ENCODE measurements around the gene MFSD1. TPM values are rescaled to one million over a fixed set of nuclear protein-coding genes. Genes with fewer than 3 reads are reported as not detected.

Gene MFSD1
- total and polyA plus RNA-seq, 8 donors: 8.9 to 37.4 (median 22.6) TPM

- 42 to 45% methylated on average over 4 of the region's 4 CpGs for WGBS, 2 donors
- Histone ChIP-seq H3K27me3 (no peaks in the 10 kb centered on the region), H3K27ac (peak overlapping the region in 2 of 4 donors; percentile 25 to 32), H3K4me3 (no peak overlapping the region), H3K9me3 (no peaks in the 10 kb centered on the region), H3K36me3 (no peaks in the 10 kb centered on the region), H3K4me1 (peaks cover 0 to 5% (median 0%) of the 10 kb centered on the region in 3 donors)
- intact Hi-C loops (cut with DNase I): no loop called here
- FAIRE-seq (no peak), ATAC-seq (no peak), DNase-seq (no peak)
- no peak for TF ChIP-seq CTCF (IDR thresholded peaks at IDR 0.05)
Observed at GRCh38 chr3:158769549-158769948, 32.3 kb upstream of the MFSD1 start.

GRCh38 chr3:158769952-158770740, 31.7 kb upstream of the MFSD1 start:
- Histone ChIP-seq H3K4me3 (no peak overlapping the region), H3K4me1 (peaks cover 0 to 5% (median 0%) of the 10 kb centered on the region in 3 donors), H3K27me3 (no peaks in the 10 kb centered on the region), H3K36me3 (no peaks in the 10 kb centered on the region), H3K9me3 (no peaks in the 10 kb centered on the region), H3K27ac (peak overlapping the region in 2 of 4 donors; percentile 25 to 32)
- no peak for TF ChIP-seq CTCF (IDR thresholded peaks at IDR 0.05)
- ATAC-seq (no peak), FAIRE-seq (no peak), DNase-seq (no peak)
- intact Hi-C loops (cut with DNase I): no loop called here
- 77 to 85% methylated on average over 10 of the region's 10 CpGs for WGBS, 2 donors

GRCh38 chr3:158770741-158771350, 31.0 kb upstream of the MFSD1 start:
- Histone ChIP-seq H3K27me3 (no peaks in the 10 kb centered on the region), H3K4me3 (no peak overlapping the region), H3K9me3 (no peaks in the 10 kb centered on the region), H3K36me3 (no peaks in the 10 kb centered on the region), H3K4me1 (peaks cover 0 to 5% (median 0%) of the 10 kb centered on the region in 3 donors), H3K27ac (peak overlapping the region in 1 of 4 donors; percentile 25)
- intact Hi-C loops (cut with DNase I): no loop called here
- FAIRE-seq: no peak
- ATAC-seq: no peak
- no peak for DNase-seq
- WGBS, 2 donors: 89% methylated on average over 4 of the region's 4 CpGs
- TF ChIP-seq CTCF (IDR thresholded peaks at IDR 0.05): no peak

- no peak for TF ChIP-seq CTCF (IDR thresholded peaks at IDR 0.05)
- Histone ChIP-seq H3K4me3 (no peak overlapping the region), H3K27ac (peak overlapping the region in 2 of 4 donors; percentile 5 to 23), H3K9me3 (no peaks in the 10 kb centered on the region), H3K36me3 (no peaks in the 10 kb centered on the region), H3K4me1 (peaks cover 0 to 5% (median 0%) of the 10 kb centered on the region in 3 donors), H3K27me3 (no peaks in the 10 kb centered on the region)
- intact Hi-C loops (cut with DNase I): no loop called here
- no peak for DNase-seq
- FAIRE-seq: no peak
- WGBS, 2 donors: 69 to 100% methylated on average over 1 of the region's 1 CpG
- ATAC-seq: no peak
Observed at GRCh38 chr3:158771577-158771976, 30.3 kb upstream of the MFSD1 start.

- Histone ChIP-seq H3K9me3 (no peaks in the 10 kb centered on the region), H3K27me3 (no peaks in the 10 kb centered on the region), H3K4me3 (no peak overlapping the region), H3K36me3 (no peaks in the 10 kb centered on the region), H3K4me1 (peaks cover 0 to 5% (median 0%) of the 10 kb centered on the region in 3 donors), H3K27ac (peak overlapping the region in 2 of 4 donors; percentile 16 to 23)
- ATAC-seq: peak in 3 of 4 donors; percentile 18 to 44 (median 23)
- intact Hi-C loops (cut with DNase I): no loop called here
- 51 to 54% methylated on average over 3 of the region's 3 CpGs for WGBS, 2 donors
- no peak for FAIRE-seq
- TF ChIP-seq CTCF (IDR thresholded peaks at IDR 0.05): no peak
- DNase-seq: no peak
Observed at GRCh38 chr3:158771982-158772381, 29.9 kb upstream of the MFSD1 start.
